Spleen (tissue), 13 donors: ENCODE results near the gene ETV3. TPM values are rescaled to one million over a fixed set of nuclear protein-coding genes. Genes with fewer than 3 reads are reported as not detected.
"Not testable (repeated sequence)": the region's sequence is repeated elsewhere in the genome, so short reads cannot be mapped to it uniquely, and the experiment has no call there.

Experiments used
- DNase-seq: peaks from one replicate; pipeline ENCODE4 v3.0.0-alpha.2; 2020
- H3K27ac ChIP-seq, 8 donors: fragments of 200-600 bp; sonication (generic) in 7 of 8; 1 replicate in 4 of 8; 2 replicates in 4 of 8; pipeline versions ENCODE4 v1.5.0 to v1.8.0; 2016 to 2021; ENCODE audit warnings: inconsistent platforms in 4 of 8, mild to moderate bottlenecking in 4 of 8, moderate library complexity in 1 of 8
- H3K27me3 ChIP-seq, 7 donors: fragments of 200-600 bp; sonication (generic) in 6 of 7; replicated peaks in 1 of 7; 1 replicate in 4 of 7; 2 replicates in 3 of 7; pipeline versions ENCODE4 v1.5.0 to v1.8.0; 2016 to 2021; ENCODE audit warnings: inconsistent platforms in 3 of 7, mild to moderate bottlenecking in 1 of 7
- H3K36me3 ChIP-seq, 6 donors: fragments of 200-600 bp; sonication (generic) in 5 of 6; 1 replicate in 4 of 6; 2 replicates in 2 of 6; pipeline versions ENCODE4 v1.5.0 to v1.8.0; 2016 to 2021; ENCODE audit warnings: inconsistent platforms in 2 of 6
- H3K4me1 ChIP-seq, 6 donors: fragments of 200-600 bp; sonication (generic) in 5 of 6; 1 replicate in 3 of 6; 2 replicates in 3 of 6; pipeline versions ENCODE4 v1.5.0 to v1.8.0; 2016 to 2021; ENCODE audit warnings: inconsistent platforms in 3 of 6
- H3K4me3 ChIP-seq, 8 donors: fragments of 200-600 bp; sonication (generic) in 7 of 8; 1 replicate in 4 of 8; 2 replicates in 4 of 8; pipeline versions ENCODE4 v1.5.0 to v1.8.0; 2016 to 2021; ENCODE audit warnings: inconsistent platforms in 4 of 8, mild to moderate bottlenecking in 4 of 8, moderate library complexity in 2 of 8
- H3K9me3 ChIP-seq, 8 donors: fragments of 200-600 bp; sonication (generic) in 7 of 8; 1 replicate in 4 of 8; 2 replicates in 4 of 8; pipeline versions ENCODE4 v1.5.0 to v1.8.0; 2016 to 2021; ENCODE audit warnings: inconsistent platforms in 4 of 8
- CTCF ChIP-seq, 11 experiments: fragments of 200-600 bp in 7 of 11; fragments of 450-650 bp in 4 of 11; sonication (generic) in 4 of 11; IDR thresholded peaks in 8 of 11; conservative IDR thresholded peaks in 3 of 11; 1 replicate in 7 of 11; 2 replicates in 4 of 11; pipeline versions ENCODE4 v1.4.0 to v1.8.0; 2016 to 2021; ENCODE audit warnings: antibody characterized with exemption in 11 of 11, inconsistent platforms in 4 of 11, mild to moderate bottlenecking in 1 of 11
- POLR2A ChIP-seq, 3 donors: fragments of 450-650 bp; IDR thresholded peaks; one replicate each; pipeline ENCODE4 v1.5.1; 2017; ENCODE audit warnings: antibody characterized with exemption in 3 of 3, mild to moderate bottlenecking in 1 of 3
- POLR2AphosphoS5 ChIP-seq, 3 donors: sonication (generic); formaldehyde crosslinking; IDR thresholded peaks; one replicate each; pipeline ENCODE4 v1.5.1; 2017; ENCODE audit warnings: antibody characterized with exemption in 3 of 3
- WGBS, 5 donors: extraction: QIAGEN DNeasy Blood & Tissue Kit in 3 of 5; methylation state at CpG; one replicate each; pipeline versions ENCODE4 v1.1.5 to v1.1.7; 2013 to 2018; 5-methylcytosine and 5-hydroxymethylcytosine counted together
- intact Hi-C: fragments of 100-400 bp; cut with DNase I; formaldehyde crosslinking; loops from one replicate; pipeline ENCODE4 v1.15.0; 2023; ENCODE audit warnings: low total_unique reads
- long read RNA-seq, 2 donors: transcript quantifications; one replicate each; lab custom pipeline, GENCODE V29; 2026
- polyA plus RNA-seq, 3 donors: library from polyadenylated mRNA; stranded (reverse); fragments of 200-250 nt; gene quantifications; one replicate each; pipeline ENCODE4 v1.2.1, GENCODE V29; 2013
- total RNA-seq, 7 donors: library from RNA; depleted of rRNA in 3 of 7; stranded (reverse); fragments of >200 nt in 3 of 7; fragmentation: NEBNext Ultra II Directional in 4 of 7; extraction: Animal tissue kit (Norgen Biotek cat#: 25700) in 4 of 7; gene quantifications; one replicate each; pipeline versions ENCODE4 v1.1.0 to v1.2.1, GENCODE V29; 2016 to 2021
- donor health status: healthy with polysubstance abuse.
- donor health status: DM: no; HTN: no; CAD: no; lungs with moderate emphysema.
- donor health status: DM: no; HTN: no; CAD: no.
- donor health status: Bipolar disorder and iron deficiency.
- donor health status: healthy.
- donor health status: DM: no; HTN: no; CAD: no.
- donor health status: DM: yes; HTN: yes; CAD: no.

ETV3 gene
- total RNA-seq (10 to 100 TPM; 19.3 to 35.9 (median 27.0) TPM), polyA plus RNA-seq (1 to 10 TPM; 4.2 to 5.5 (median 5.0) TPM)
- long read RNA-seq, donor 1, full-length matches to known transcripts: 8 of 8 reads
- long read RNA-seq, donor 1, partial matches to known transcripts: 0 of 8 reads
- long read RNA-seq, donor 1, other reads (novel, unspliced or antisense): 0 of 8 reads
- long read RNA-seq, donor 2, full-length matches to known transcripts: 4 of 4 reads
- long read RNA-seq, donor 2, partial matches to known transcripts: 0 of 4 reads
- long read RNA-seq, donor 2, other reads (novel, unspliced or antisense): 0 of 4 reads

GRCh38 chr1:157138220-157139051 lies at the start of gene ETV3:
ETV3 (minus strand) TSS chr1:157138395; CDS start chr1:157136352, 2,043 bp downstream.
- DNase-seq: peak; percentile 97
- H3K9me3 ChIP-seq: no peaks in the 10 kb centered on the region
- H3K27me3 ChIP-seq: no peaks in the 10 kb centered on the region
- H3K36me3 ChIP-seq: peaks cover 0 to 29% (median 25%) of the 10 kb centered on the region in 6 donors
- peak within 1 kb of the TSS; percentile 93 to 99 (median 96) for H3K27ac ChIP-seq
- peaks cover 21 to 55% (median 44%) of the 10 kb centered on the region in 6 donors for H3K4me1 ChIP-seq
- H3K4me3 ChIP-seq: peak within 1 kb of the TSS; percentile 81 to 97 (median 87)
- 0 to 1% (median 0%) methylated on average over 57 to 85 of the region's 85 CpGs for WGBS, 5 donors
- TF ChIP-seq POLR2A (IDR thresholded peaks at IDR 0.05): peak in 1 of 3 donors; percentile 61
- peak in 2 of 11 experiments; percentile 10 to 13 for TF ChIP-seq CTCF (IDR thresholded peaks at IDR 0.05 in 8 of 11, conservative IDR thresholded peaks at IDR 0.05 in 3 of 11)
- TF ChIP-seq POLR2AphosphoS5 (IDR thresholded peaks at IDR 0.05): peak; percentile 98
- intact Hi-C loops: no loop called here

DNA sequence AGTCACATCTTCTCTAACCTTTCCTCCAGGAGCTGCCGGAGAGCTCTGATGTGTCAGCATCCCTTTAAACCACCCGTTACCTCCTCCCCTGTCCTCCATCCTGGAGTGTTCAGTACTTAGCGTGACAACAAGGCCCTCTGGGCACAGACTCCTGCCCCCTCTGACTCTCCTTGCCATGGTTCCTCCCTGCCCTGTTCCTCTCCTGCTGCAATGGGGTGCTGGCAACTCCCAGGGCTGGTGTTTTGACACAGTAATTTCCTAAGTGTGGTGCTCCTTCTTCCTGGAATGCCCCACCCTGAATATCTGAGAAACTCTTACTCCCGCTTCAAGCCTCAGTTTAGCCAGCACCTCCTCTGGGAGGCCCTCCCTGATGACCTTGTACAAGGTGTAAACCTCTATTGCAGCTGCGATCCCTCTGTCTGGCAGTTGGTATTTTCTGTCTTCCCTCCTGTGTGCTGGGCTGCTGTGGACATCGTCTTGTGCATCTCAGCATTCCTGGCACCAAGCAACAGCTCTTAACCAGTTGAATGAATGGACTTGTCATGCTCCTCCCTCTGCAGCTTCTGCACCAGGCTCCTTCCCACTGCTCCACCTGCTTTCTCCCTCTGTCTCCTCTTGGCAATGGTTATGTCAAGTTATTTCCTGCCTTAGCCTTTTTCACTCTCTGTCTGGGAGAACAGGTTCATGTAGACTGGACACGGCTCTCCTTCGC lies 48.2 kb upstream of the ETV3 start:
- intact Hi-C loops: no loop called here
- TF ChIP-seq POLR2A (IDR thresholded peaks at IDR 0.05) (no peak), CTCF (IDR thresholded peaks at IDR 0.05 in 8 of 11, conservative IDR thresholded peaks at IDR 0.05 in 3 of 11) (no peak), POLR2AphosphoS5 (IDR thresholded peaks at IDR 0.05) (no peak)
- 86 to 91% (median 87%) methylated on average over 8 of the region's 8 CpGs for WGBS, 5 donors

DNA sequence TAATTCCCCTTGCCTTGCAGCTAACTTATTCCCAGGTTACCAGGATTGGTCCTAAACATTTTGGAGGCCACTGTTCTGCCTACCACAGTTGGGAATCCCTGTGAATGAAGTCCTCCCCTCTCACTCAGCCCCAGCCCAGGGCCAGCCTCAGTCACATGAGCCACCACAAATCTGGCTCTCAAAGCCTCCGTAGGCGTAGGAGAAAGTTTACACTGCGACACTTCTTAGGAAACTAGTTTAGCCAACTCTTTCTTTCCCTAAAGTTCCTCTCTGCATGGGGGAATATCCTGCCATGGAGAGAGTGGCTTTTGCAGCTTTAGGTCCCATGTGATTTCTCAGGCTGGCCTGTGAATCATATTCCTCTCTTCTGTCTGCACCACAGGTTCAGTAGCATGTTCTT lies 45.7 kb upstream of the ETV3 start:
- Histone ChIP-seq H3K27me3 (peaks cover 0 to 18% (median 0%) of the 10 kb centered on the region in 7 donors), H3K9me3 (no peaks in the 10 kb centered on the region), H3K27ac (no peak overlapping the region), H3K4me3 (no peak overlapping the region), H3K36me3 (no peaks in the 10 kb centered on the region), H3K4me1 (peaks cover 0 to 11% (median 2%) of the 10 kb centered on the region in 6 donors)
- intact Hi-C loops: no loop called here
- TF ChIP-seq POLR2A (IDR thresholded peaks at IDR 0.05) (no peak), POLR2AphosphoS5 (IDR thresholded peaks at IDR 0.05) (no peak), CTCF (IDR thresholded peaks at IDR 0.05 in 8 of 11, conservative IDR thresholded peaks at IDR 0.05 in 3 of 11) (no peak)
- no peak for DNase-seq
- WGBS, 5 donors: 67 to 84% (median 73%) methylated on average over 3 of the region's 3 CpGs

More for the DNA sequence above, 48.2 kb upstream of the ETV3 start:
- Histone ChIP-seq H3K4me1 (peaks cover 0 to 7% (median 2%) of the 10 kb centered on the region in 6 donors), H3K4me3 (no peak overlapping the region), H3K36me3 (no peaks in the 10 kb centered on the region), H3K27ac (no peak overlapping the region), H3K27me3 (peaks cover 0 to 30% (median 0%) of the 10 kb centered on the region in 7 donors), H3K9me3 (no peaks in the 10 kb centered on the region)
- DNase-seq: no peak

DNA sequence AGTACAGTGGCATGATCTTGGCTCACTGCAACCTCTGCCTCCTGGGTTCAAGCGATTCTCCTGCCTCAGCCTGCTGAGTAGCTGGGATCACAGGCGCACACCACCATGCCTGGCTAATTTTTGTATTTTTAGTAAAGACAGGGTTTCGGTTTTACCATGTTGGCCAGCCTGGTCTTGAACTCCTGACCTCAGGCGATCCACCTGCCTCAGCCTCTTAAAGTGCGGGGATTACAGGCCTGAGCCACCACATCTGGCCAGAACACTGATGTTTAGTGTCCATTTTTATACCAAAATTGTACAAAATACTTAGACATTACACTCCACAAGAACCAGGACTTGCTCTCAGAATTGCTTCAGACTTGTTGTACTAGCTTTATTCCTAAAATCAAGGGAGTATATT lies 44.2 kb upstream of the ETV3 start:
- Histone ChIP-seq H3K27me3 (peaks cover 0 to 25% (median 0%) of the 10 kb centered on the region in 7 donors), H3K4me1 (peaks cover 0 to 11% (median 2%) of the 10 kb centered on the region in 6 donors)
- H3K4me3 ChIP-seq, H3K9me3 ChIP-seq, H3K27ac ChIP-seq, intact Hi-C loops, DNase-seq, H3K36me3 ChIP-seq: not testable (repeated sequence)
- WGBS, 5 donors: 79 to 83% (median 83%) methylated on average over 5 of the region's 5 CpGs
